ENCODE measurements around the gene CDKN2B-AS1.
"Not testable (repeated sequence)": the region's sequence is repeated elsewhere in the genome, so short reads cannot be mapped to it uniquely, and the experiment has no call there.

CDKN2B-AS1 gene

GRCh38 chr9:21994556-21995005 lies at the start of gene CDKN2B-AS1:
Gene CDKN2B-AS1 (plus strand): TSS chr9:21994791.
- peak; percentile 89 for DNase-seq

DNA sequence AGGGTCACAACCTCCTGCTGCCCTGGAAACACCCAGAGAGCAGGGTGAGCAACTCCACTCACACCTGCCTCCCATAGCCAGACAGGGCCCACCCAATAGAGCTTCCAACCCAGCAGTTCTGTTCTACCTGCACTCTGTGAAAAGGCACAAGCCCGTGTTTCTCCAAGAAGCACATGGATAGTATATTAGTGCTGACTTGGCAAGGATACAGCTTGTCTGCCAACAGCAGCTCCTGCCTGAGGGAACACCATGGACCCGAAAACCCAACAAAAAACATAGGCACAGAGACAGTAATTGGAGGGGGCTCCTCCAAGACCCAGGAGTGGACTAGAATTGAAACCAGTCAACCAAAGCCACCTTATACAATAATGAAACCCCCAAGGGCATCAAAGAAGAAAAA lies 49.0 kb upstream of the CDKN2B-AS1 start:
- DNase-seq: no peak

GRCh38 chr9:21958833-21959232 lies 35.8 kb upstream of the CDKN2B-AS1 start:
- DNase-seq: no peak

GRCh38 chr9:21959268-21959667 lies 35.3 kb upstream of the CDKN2B-AS1 start:
- DNase-seq: not testable (repeated sequence)

DNA sequence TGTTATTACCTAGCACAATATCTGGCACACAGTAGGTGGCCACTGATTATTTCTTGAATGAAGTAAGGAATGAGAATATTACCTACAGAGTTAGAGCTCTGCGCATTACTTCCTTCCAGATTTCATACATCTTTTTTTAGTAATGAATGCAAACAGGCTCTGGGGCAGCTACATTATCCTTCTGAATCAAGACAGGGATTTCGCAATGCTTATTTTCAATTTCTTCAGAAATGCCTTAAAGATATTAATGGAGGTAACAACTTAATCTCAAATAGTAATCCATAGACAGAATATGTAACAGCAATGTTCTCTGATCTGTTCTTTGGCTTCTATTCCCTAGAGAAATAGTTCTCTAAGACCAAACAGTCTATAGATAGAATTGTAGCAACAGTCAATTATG lies 33.0 kb upstream of the CDKN2B-AS1 start:
- no peak for DNase-seq

GRCh38 chr9:21964925-21965385 lies 29.6 kb upstream of the CDKN2B-AS1 start:
- no peak for DNase-seq

DNA sequence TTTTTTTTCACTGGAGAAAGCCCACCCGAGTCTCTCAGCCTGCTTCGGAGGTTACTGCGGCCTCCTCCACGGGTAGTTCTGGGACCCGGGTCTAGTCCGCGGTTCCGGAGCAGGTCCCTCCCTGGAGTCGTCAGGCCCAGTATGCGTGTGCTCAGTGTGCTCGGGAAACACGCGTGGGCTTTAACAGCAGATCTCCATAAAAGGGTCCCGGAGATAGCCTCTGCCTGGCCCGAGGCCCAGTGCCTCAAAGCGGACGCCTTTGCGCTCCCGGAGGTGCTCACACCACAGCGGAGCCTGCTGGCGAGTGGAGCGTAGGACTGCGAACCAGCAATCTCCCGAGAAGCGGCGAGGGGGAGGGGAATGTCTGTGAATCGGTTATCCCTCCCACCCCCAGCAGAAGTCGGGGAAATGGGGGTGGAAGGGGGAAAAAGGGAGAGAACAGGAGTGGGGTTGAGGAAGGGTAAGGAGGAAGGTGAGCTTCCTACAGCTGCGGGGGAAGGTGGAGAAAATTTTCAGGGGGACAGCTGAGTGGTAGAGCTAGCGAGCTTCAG lies 29.1 kb upstream of the CDKN2B-AS1 start:
- no peak for DNase-seq

DNA sequence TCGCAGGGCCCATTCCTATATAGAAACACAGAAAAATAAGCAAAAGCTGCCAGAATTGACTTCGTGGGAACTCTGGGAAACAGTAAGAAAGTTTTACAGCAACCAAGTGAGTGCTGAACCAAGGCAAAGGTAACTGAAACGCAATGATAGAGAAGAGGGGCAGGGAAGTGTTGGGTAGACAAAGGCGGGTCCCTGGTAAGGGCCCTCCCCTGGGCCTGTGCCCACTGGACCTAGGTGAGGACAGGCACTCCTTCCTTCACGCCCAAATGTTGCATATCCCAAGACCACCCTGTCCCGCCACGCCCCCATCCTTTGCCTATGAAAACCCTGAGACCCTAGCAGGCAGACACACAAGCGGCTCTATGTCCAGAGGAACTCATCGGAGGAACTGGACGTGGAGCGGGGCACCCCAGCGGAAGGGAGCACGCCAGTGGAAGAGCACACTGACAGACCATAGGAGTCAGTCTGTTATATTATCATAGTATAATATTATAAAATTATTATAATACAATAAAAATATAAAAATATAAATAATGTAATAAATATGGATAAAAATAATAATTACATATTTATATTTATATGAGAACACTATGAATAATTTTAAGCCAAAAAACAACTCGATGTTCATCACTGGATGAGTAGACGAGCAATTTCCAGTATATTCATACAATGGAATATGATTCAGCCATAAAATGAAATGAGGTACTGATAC lies 28.3 kb upstream of the CDKN2B-AS1 start:
- no peak for DNase-seq

DNA sequence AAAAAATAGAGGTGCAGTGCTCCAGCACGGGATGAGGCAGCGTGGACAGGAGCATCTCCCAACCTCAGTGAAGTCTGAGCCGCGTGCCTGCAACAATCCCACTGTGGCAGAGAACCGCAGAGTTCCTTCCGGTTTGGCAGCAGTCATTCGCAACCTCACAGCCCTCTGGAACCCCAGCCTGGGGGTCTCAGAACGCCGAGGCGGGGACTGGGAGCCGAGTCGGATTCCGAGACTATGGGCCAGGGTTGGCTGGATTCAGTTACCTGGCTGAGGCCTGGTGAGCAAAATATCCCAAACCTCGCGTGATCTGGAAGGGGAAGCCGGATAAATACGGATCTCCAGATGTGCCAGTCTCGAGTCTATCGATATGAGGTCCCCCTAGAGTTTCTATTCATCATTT lies 27.4 kb upstream of the CDKN2B-AS1 start:
- no peak for DNase-seq

- no peak for DNase-seq
Observed at GRCh38 chr9:21967702-21968101, 26.9 kb upstream of the CDKN2B-AS1 start.

DNA sequence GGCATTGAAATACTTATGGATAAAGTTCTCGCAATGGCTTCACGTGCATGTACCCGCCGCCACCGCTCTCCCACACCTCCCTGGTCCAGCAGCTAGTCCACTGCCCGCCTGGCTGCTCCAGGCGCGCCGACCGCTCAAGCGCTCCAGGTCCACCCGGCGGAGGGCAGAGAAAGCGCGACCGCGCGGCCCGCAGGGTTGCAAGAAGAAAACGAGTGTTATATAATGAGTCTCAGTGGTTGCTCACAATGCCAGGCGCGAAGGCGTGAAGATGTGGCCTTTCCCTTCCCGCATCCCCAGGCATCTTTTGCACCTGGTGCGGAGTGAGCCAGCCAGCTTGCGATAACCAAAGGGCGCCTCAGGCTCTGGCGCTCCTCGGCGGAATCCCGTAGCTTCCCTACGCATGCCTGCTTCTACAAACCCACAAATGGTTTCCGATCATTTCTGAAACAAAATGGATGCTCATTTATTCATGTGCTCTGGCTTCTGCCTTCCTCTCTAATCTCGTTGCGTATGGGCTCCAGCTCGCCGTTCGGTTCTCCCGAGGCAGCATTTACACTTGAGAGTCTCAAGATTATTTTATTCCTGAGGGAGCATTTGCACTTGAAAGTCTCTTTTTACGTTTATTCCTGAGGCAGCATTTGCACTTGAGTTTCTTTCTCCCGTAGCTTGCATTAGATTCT lies 26.1 kb upstream of the CDKN2B-AS1 start:
- DNase-seq: no peak

DNA sequence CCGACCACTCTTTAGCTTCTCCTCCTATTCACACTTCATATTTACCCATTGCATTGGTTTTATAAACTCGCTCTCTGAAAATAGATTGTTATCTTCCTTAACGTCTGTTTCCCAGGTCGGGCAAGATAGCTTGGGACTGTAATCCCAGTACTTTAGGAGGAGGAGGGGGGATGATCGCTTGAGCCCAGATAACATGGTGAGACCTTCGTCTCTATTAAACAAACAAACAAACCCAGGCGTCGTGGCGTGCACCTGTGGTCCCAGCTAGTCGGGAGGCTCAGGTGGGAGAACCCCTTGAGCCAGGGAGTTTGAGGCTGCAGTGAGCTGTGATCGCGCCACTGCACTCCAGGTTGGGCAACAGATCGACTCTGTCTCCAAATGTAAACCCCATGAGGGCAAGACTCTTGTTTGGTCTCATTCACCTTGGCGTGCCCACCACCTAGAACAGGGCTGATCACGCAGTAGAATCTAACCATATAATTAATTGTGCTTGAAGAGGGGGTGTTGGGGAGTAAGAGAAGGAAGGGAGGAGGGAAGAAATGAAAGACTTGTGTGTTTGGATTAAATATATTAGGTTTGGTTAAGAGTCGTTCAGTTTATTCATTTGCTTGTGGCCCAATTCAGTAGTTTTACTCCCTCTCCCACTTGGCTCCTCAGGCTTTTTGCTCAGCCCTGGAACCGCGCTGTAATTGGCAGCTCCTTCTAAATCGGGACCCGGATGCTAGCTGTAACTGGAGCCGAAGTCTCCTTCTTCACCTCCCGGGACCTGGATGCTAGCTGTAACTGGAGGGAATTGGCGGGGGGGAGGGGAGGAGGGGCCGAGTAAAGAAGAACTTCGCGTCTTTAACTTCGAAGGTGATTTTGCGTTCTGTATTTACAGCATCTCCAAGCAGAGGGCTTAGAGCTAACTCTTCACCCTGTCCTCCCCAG lies 25.3 kb upstream of the CDKN2B-AS1 start:
- DNase-seq: no peak

DNA sequence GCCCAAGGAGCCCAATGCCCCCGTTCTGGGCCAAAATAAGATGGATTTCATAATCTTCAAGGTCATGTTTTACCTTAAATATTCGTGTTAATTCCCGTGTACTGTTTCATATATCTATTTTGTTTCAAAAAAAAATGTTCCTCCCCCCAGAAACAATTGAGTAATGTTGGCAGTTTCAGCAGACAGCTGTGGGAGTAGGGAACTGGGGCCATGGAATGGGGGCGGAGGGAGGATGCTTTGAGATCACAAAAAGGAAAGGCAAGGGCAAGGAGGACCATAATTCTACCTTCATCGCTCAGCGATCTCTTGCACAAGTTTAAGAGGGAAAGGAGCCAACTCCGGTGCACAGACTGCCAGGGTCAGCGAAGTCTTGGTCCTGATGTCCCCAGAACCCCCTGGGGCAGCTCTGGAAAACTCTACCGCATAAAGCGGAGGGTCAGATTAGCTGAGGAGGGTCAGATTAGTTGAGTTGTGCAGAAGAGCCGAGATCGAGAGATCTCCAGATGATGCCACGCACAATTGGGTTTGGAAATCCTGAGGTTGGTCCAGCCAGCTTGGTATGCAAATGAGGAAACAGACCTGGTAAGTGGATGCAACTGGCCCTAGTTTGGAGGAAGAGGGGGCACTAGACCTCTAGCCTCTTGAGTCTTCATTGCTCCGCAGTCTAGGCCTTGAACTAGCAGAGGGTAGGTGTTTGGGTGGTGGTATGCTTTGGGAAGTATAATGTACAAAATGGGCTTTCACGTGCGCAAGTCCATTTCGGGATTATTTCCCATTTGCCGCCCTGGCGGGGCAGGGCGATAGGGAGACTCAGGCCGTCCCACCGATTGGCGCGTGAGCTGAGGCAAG lies 24.4 kb upstream of the CDKN2B-AS1 start:
- no peak for DNase-seq

DNA sequence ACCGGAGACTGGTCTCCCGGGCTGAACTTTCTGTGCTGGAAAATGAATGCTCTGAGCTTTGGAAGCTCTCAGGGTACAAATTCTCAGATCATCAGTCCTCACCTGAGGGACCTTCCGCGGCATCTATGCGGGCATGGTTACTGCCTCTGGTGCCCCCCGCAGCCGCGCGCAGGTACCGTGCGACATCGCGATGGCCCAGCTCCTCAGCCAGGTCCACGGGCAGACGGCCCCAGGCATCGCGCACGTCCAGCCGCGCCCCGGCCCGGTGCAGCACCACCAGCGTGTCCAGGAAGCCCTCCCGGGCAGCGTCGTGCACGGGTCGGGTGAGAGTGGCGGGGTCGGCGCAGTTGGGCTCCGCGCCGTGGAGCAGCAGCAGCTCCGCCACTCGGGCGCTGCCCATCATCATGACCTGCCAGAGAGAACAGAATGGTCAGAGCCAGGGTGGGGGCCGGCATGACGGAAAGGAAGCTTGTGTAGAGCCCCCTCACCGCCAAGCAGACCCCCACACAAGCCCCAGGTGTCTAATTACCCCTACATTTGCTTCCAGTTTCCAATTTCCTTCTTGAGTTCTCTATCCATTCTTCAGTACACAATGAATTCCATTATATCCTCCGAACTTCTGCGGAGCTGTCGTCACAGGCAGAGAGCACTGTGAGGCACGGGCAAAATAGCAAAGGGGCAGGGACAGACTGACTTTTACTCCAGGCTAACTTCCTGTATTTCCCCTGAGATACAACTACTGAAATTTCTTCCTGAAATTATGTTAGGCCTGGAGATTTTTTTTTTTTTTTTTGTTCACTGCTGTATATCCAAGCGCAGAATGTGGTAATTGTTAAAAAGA lies 23.6 kb upstream of the CDKN2B-AS1 start:
- no peak for DNase-seq

- DNase-seq: no peak
Observed at GRCh38 chr9:21972361-21972760, 22.2 kb upstream of the CDKN2B-AS1 start.

DNA sequence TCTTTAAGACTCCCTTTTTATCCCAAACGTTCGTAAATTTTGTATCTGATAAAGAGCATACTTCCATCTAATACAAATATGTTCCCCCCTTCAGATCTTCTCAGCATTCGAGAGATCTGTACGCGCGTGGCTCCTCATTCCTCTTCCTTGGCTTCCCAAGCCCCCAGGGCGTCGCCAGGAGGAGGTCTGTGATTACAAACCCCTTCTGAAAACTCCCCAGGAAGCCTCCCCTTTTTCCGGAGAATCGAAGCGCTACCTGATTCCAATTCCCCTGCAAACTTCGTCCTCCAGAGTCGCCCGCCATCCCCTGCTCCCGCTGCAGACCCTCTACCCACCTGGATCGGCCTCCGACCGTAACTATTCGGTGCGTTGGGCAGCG lies 20.3 kb upstream of the CDKN2B-AS1 start:
- peak; percentile 67 for DNase-seq

DNA sequence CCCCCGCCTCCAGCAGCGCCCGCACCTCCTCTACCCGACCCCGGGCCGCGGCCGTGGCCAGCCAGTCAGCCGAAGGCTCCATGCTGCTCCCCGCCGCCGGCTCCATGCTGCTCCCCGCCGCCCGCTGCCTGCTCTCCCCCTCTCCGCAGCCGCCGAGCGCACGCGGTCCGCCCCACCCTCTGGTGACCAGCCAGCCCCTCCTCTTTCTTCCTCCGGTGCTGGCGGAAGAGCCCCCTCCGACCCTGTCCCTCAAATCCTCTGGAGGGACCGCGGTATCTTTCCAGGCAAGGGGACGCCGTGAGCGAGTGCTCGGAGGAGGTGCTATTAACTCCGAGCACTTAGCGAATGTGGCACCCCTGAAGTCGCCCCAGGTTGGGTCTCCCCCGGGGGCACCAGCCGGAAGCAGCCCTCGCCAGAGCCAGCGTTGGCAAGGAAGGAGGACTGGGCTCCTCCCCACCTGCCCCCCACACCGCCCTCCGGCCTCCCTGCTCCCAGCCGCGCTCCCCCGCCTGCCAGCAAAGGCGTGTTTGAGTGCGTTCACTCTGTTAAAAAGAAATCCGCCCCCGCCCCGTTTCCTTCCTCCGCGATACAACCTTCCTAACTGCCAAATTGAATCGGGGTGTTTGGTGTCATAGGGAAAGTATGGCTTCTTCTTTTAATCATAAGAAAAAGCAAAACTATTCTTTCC lies 19.7 kb upstream of the CDKN2B-AS1 start:
- DNase-seq: peak; percentile 78

GRCh38 chr9:21976334-21976875 lies 18.2 kb upstream of the CDKN2B-AS1 start:
- DNase-seq: no peak

GRCh38 chr9:21982391-21982790 lies 12.2 kb upstream of the CDKN2B-AS1 start:
- DNase-seq: no peak
